ENCODE results near the gene PPP4R4. TPM values are rescaled to one million over a fixed set of nuclear protein-coding genes. Genes with fewer than 3 reads are reported as not detected.

PPP4R4 gene
- total RNA-seq, 4 donors from 2014 or later = 0.56 to 8.6 (median 1.7) TPM

- no peak overlapping the region for H3K4me3 ChIP-seq (ENCODE audit: low read depth, poor library complexity, severe bottlenecking)
- TF ChIP-seq POLR2A (IDR thresholded peaks at IDR 0.05) = no peak
- TF ChIP-seq CTCF (IDR thresholded peaks at IDR 0.05) = no peak
- no peak for DNase-seq (ENCODE audit: low spot score in 2 of 2)
- WGBS, 2 donors = 89 to 94% methylated on average over 5 of the region's 5 CpGs
- intact Hi-C loops (cut with DNase I; ENCODE audit: low total_unique reads) = no loop called here
Measured at GRCh38 chr14:94162466-94162865, 11.7 kb upstream of the PPP4R4 start.

- WGBS, 2 donors = 74 to 80% methylated on average over 5 of the region's 5 CpGs
- no peak for DNase-seq (ENCODE audit: low spot score in 2 of 2)
- intact Hi-C loops (cut with DNase I; ENCODE audit: low total_unique reads) = no loop called here
- H3K4me3 ChIP-seq (ENCODE audit: low read depth, poor library complexity, severe bottlenecking) = no peak overlapping the region
- TF ChIP-seq CTCF (IDR thresholded peaks at IDR 0.05) (no peak), POLR2A (IDR thresholded peaks at IDR 0.05) (no peak)
Measured at GRCh38 chr14:94163796-94164195, 10.3 kb upstream of the PPP4R4 start.

GRCh38 chr14:94164685-94165431, 9.3 kb upstream of the PPP4R4 start:
- 32 to 34% methylated on average over 26 of the region's 26 CpGs for WGBS, 2 donors
- DNase-seq (ENCODE audit: low spot score in 2 of 2) = no peak
- TF ChIP-seq CTCF (IDR thresholded peaks at IDR 0.05) (no peak), POLR2A (IDR thresholded peaks at IDR 0.05) (no peak)
- no peak overlapping the region for H3K4me3 ChIP-seq (ENCODE audit: low read depth, poor library complexity, severe bottlenecking)
- intact Hi-C loops (cut with DNase I; ENCODE audit: low total_unique reads) = no loop called here

GRCh38 chr14:94165744-94166143, 8.4 kb upstream of the PPP4R4 start:
- TF ChIP-seq POLR2A (IDR thresholded peaks at IDR 0.05) (no peak), CTCF (IDR thresholded peaks at IDR 0.05) (no peak)
- intact Hi-C loops (cut with DNase I; ENCODE audit: low total_unique reads) = no loop called here
- DNase-seq (ENCODE audit: low spot score in 2 of 2) = no peak
- 82 to 94% methylated on average over 3 of the region's 3 CpGs for WGBS, 2 donors
- no peak overlapping the region for H3K4me3 ChIP-seq (ENCODE audit: low read depth, poor library complexity, severe bottlenecking)

- intact Hi-C loops (cut with DNase I; ENCODE audit: low total_unique reads) = no loop called here
- DNase-seq (ENCODE audit: low spot score in 2 of 2) = no peak
- no peak overlapping the region for H3K4me3 ChIP-seq (ENCODE audit: low read depth, poor library complexity, severe bottlenecking)
- 78 to 79% methylated on average over 6 of the region's 6 CpGs for WGBS, 2 donors
- TF ChIP-seq CTCF (IDR thresholded peaks at IDR 0.05) = no peak
- TF ChIP-seq POLR2A (IDR thresholded peaks at IDR 0.05) = no peak
Measured at GRCh38 chr14:94170136-94170535, 4.0 kb upstream of the PPP4R4 start.

- 38 to 42% methylated on average over 3 of the region's 3 CpGs for WGBS, 2 donors
- H3K4me3 ChIP-seq (ENCODE audit: low read depth, poor library complexity, severe bottlenecking) = no peak overlapping the region
- no peak for DNase-seq (ENCODE audit: low spot score in 2 of 2)
- intact Hi-C loops (cut with DNase I; ENCODE audit: low total_unique reads) = no loop called here
- TF ChIP-seq CTCF (IDR thresholded peaks at IDR 0.05) = no peak
- TF ChIP-seq POLR2A (IDR thresholded peaks at IDR 0.05) = no peak
Measured at GRCh38 chr14:94171208-94171607, 2.9 kb upstream of the PPP4R4 start.

Data from lower leg skin (tissue), 4 donors.